Measurements from ENCODE around the gene AP2A2. TPM values are rescaled to one million over a fixed set of nuclear protein-coding genes. Genes with fewer than 3 reads are reported as not detected.

AP2A2 gene
- total and polyA plus RNA-seq, 10 donors: 32.7 to 321 (median 153) TPM

DNA sequence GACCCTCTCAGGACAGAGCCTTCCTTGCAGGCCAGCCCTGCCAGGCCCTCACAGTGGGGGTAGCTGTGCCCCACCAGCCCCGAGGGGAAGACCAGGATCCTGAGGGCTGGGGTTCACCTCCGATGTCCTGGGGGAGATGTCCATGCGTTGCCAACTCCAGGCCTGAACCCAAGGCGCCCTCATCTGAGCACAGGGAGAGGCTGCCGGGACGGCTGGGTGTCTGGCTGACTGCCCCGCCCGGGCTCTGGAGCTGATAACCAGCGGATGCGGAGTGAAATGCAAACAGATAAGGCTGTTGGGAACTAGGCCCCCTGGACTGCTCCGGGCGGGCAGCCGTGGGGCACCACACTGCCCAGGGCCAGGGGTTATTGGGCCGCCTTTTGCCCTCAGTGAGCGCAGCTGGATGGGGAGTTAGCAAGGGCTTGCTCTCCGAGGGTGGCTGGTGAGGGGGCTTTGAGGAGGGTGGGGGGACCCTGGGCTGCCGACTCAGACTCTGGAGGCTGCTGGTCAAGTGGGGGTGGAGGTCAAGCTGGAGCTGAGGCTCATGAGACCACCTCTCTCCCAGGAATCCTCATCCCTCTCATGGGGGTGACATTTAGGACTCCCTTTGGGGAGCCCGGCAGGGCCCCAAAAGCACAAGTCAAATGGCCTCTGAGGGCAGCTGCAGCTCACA lies 116.4 kb downstream of the AP2A2 start:
- WGBS, 5 donors: 69 to 87% (median 77%) methylated on average over 10 to 18 of the region's 18 CpGs
- Histone ChIP-seq H3K27me3 (replicated peaks in 1 of 7) (peaks cover 0 to 23% (median 0%) of the 10 kb centered on the region in 7 donors), H3K27ac (no peak overlapping the region), H3K9me3 (no peaks in the 10 kb centered on the region), H3K4me1 (peaks cover 0 to 31% (median 0%) of the 10 kb centered on the region in 6 donors), H3K36me3 (no peaks in the 10 kb centered on the region), H3K4me3 (no peak overlapping the region)
- intact Hi-C loops (cut with DNase I; ENCODE audit: low total_unique reads): no loop called here
- peak; percentile 74 for DNase-seq
- TF ChIP-seq, protein P1, sequence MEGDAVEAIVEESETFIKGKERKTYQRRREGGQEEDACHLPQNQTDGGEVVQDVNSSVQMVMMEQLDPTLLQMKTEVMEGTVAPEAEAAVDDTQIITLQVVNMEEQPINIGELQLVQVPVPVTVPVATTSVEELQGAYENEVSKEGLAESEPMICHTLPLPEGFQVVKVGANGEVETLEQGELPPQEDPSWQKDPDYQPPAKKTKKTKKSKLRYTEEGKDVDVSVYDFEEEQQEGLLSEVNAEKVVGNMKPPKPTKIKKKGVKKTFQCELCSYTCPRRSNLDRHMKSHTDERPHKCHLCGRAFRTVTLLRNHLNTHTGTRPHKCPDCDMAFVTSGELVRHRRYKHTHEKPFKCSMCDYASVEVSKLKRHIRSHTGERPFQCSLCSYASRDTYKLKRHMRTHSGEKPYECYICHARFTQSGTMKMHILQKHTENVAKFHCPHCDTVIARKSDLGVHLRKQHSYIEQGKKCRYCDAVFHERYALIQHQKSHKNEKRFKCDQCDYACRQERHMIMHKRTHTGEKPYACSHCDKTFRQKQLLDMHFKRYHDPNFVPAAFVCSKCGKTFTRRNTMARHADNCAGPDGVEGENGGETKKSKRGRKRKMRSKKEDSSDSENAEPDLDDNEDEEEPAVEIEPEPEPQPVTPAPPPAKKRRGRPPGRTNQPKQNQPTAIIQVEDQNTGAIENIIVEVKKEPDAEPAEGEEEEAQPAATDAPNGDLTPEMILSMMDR (IDR thresholded peaks at IDR 0.05 in 8 of 11, conservative IDR thresholded peaks at IDR 0.05 in 3 of 11): no peak
- TF ChIP-seq POLR2A (IDR thresholded peaks at IDR 0.05) (no peak), POLR2AphosphoS5 (IDR thresholded peaks at IDR 0.05) (peak in 2 of 3 donors; percentile 42 to 49)

GRCh38 chr11:1042626-1043562 lies 117.2 kb downstream of the AP2A2 start:
- peak; percentile 64 for DNase-seq
- WGBS, 5 donors: 82 to 95% (median 90%) methylated on average over 16 to 26 of the region's 26 CpGs

DNA sequence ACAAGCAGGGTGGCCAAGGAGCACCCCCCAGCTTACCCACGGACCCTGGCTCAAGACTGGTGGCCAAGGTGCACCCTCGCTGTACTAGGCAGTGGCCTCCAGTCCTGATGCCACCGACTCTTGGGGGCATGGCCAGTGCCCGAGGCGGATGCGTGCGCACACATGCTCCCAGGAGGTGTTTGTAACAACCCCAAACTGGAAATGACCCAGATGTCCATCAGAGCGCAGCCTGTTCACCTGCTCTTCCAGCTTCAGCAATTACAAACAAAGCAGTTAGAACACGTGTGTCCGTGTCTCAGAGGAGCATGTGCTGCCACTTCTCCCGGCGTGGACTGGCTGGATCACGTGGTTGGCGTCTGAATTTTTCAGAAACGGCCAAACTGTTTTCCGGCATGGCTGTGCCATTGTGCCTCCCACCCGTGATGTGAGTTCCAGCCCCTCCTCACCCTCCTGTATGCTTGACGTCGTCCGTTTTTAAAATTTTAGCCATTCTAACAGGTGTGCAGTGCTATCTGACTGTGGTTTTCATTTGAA lies 118.0 kb downstream of the AP2A2 start:
- no peak for DNase-seq
- Histone ChIP-seq H3K4me3 (no peak overlapping the region), H3K9me3 (no peaks in the 10 kb centered on the region), H3K4me1 (peaks cover 0 to 46% (median 7%) of the 10 kb centered on the region in 6 donors), H3K27me3 (replicated peaks in 1 of 7) (peaks cover 0 to 22% (median 0%) of the 10 kb centered on the region in 7 donors), H3K36me3 (no peaks in the 10 kb centered on the region), H3K27ac (no peak overlapping the region)
- intact Hi-C loops (cut with DNase I; ENCODE audit: low total_unique reads): no loop called here
- WGBS, 5 donors: 88 to 93% (median 91%) methylated on average over 20 of the region's 20 CpGs
- TF ChIP-seq POLR2AphosphoS5 (IDR thresholded peaks at IDR 0.05) (no peak), POLR2A (IDR thresholded peaks at IDR 0.05) (no peak)
- TF ChIP-seq, protein P1 (IDR thresholded peaks at IDR 0.05 in 8 of 11, conservative IDR thresholded peaks at IDR 0.05 in 3 of 11): no peak

More at GRCh38 chr11:1042626-1043562, 117.2 kb downstream of the AP2A2 start:
- H3K4me3 ChIP-seq: no peak overlapping the region
- intact Hi-C loops (cut with DNase I; ENCODE audit: low total_unique reads): no loop called here
- H3K27ac ChIP-seq: no peak overlapping the region
- H3K4me1 ChIP-seq: peaks cover 0 to 38% (median 3%) of the 10 kb centered on the region in 6 donors
- TF ChIP-seq POLR2A (IDR thresholded peaks at IDR 0.05) (no peak), POLR2AphosphoS5 (IDR thresholded peaks at IDR 0.05) (peak in 1 of 3 donors; percentile 19)
- peaks cover 0 to 16% (median 0%) of the 10 kb centered on the region in 7 donors for H3K27me3 ChIP-seq (replicated peaks in 1 of 7)
- no peaks in the 10 kb centered on the region for H3K36me3 ChIP-seq
- H3K9me3 ChIP-seq: no peaks in the 10 kb centered on the region

- Histone ChIP-seq H3K27ac (no peak overlapping the region), H3K4me3 (no peak overlapping the region), H3K9me3 (no peaks in the 10 kb centered on the region), H3K4me1 (peaks cover 0 to 51% (median 10%) of the 10 kb centered on the region in 6 donors), H3K27me3 (replicated peaks in 1 of 7) (peaks cover 0 to 27% (median 0%) of the 10 kb centered on the region in 7 donors), H3K36me3 (no peaks in the 10 kb centered on the region)
- DNase-seq: no peak
- WGBS, 5 donors: 54 to 84% (median 66%) methylated on average over 6 of the region's 6 CpGs
- intact Hi-C loops (cut with DNase I; ENCODE audit: low total_unique reads): no loop called here
- TF ChIP-seq POLR2A (IDR thresholded peaks at IDR 0.05) (no peak), POLR2AphosphoS5 (IDR thresholded peaks at IDR 0.05) (no peak)
- TF ChIP-seq, protein P1 (IDR thresholded peaks at IDR 0.05 in 8 of 11, conservative IDR thresholded peaks at IDR 0.05 in 3 of 11): no peak
These were observed 118.5 kb downstream of the AP2A2 start for GRCh38 chr11:1044160-1044559.
